GM12878 (cell line): ENCODE data around the gene RANBP9. TPM values are rescaled to one million over a fixed set of nuclear protein-coding genes. Genes with fewer than 3 reads are reported as not detected.

ENCODE experiments used
- ATAC-seq: fragments of 200-7000 bp; cut with Tn5 transposase; 3 replicates; pipeline ENCODE4 v1.9.1; 2020; ENCODE audit warnings: mild to moderate bottlenecking, moderate library complexity
- BruUV-seq: library from RNA; stranded (reverse); fragments of 400-500 nt; replicated peaks from 2 replicates; lab custom pipeline; 2021; lab: Mats Ljungman, UMichigan
- CTCF ChIA-PET: fragments of 300-600 bp; sonication (Branson Sonifier 250); formaldehyde crosslinking; extraction: SDS; loops from one replicate; lab custom pipeline; 2021; ENCODE audit warnings: inconsistent platforms; lab: Yijun Ruan, JAX
- POLR2A ChIA-PET: fragments of 350-600 bp; formaldehyde crosslinking; extraction: SDS; loops from one replicate; lab custom pipeline; 2021; ENCODE audit warnings: inconsistent platforms; lab: Charles Lee
- RAD21 ChIA-PET: fragments of 300-600 bp; sonication (Branson Sonifier 250); formaldehyde crosslinking; loops from one replicate; lab custom pipeline; 2023; ENCODE audit warnings: antibody characterized with exemption; ENCODE audit not compliant: unreplicated experiment; lab: Charles Lee
- SMC1A ChIA-PET: fragments of 300-600 bp; sonication (Branson Sonifier 250); formaldehyde crosslinking; loops from one replicate; lab custom pipeline; 2023; ENCODE audit not compliant: unreplicated experiment, uncharacterized antibody; lab: Charles Lee
- DNase-seq: peaks from one replicate; pipeline ENCODE4 v3.0.0-alpha.2; 2011; ENCODE audit warnings: low read depth, low spot score
- FAIRE-seq: peaks from 3 replicates; lab custom pipeline; 2011; peaks lifted over from hg19 to GRCh38; lab: Jason Lieb, UNC
- H2AFZ ChIP-seq: 2 replicates; pipeline ENCODE4 v1.6.0; 2011; ENCODE audit warnings: low read depth, low read length, control low read depth; ENCODE audit not compliant: control insufficient read depth
- H3K27ac ChIP-seq: 2 replicates; pipeline ENCODE4 v1.5.1; 2011; ENCODE audit warnings: control low read depth; ENCODE audit not compliant: control insufficient read depth, insufficient read depth
- H3K27me3 ChIP-seq, 2 experiments: replicated peaks in 1 of 2; 2 replicates each; pipeline versions ENCODE4 v1.6.0 to v1.6.1; 2011; ENCODE audit warnings: low read length in 1 of 2; ENCODE audit not compliant: control insufficient read depth in 2 of 2, insufficient read depth in 2 of 2
- H3K36me3 ChIP-seq, 2 experiments: 2 replicates each; pipeline ENCODE4 v1.5.1; 2011; ENCODE audit warnings: low read length in 1 of 2; ENCODE audit not compliant: control insufficient read depth in 2 of 2, insufficient read depth in 2 of 2
- H3K4me1 ChIP-seq: 2 replicates; pipeline ENCODE4 v1.6.1; 2011; ENCODE audit warnings: mild to moderate bottlenecking, low read length, moderate library complexity, mixed read lengths; ENCODE audit not compliant: control insufficient read depth, insufficient read depth
- H3K4me2 ChIP-seq: 2 replicates; pipeline ENCODE4 v1.6.0; 2011; ENCODE audit warnings: control low read depth; ENCODE audit not compliant: control insufficient read depth, insufficient read depth
- H3K4me3 ChIP-seq: fragments of 200-600 bp; sonication (generic); 2 replicates; pipeline ENCODE4 v1.5.1; 2016
- H3K79me2 ChIP-seq: 2 replicates; pipeline ENCODE4 v1.6.0; 2011; ENCODE audit warnings: low read length; ENCODE audit not compliant: control insufficient read depth, insufficient read depth
- H3K9ac ChIP-seq: 2 replicates; pipeline ENCODE4 v1.8.0; 2011; ENCODE audit warnings: low read length, control low read depth, mixed read lengths; ENCODE audit not compliant: control insufficient read depth, insufficient read depth
- H3K9me3 ChIP-seq: replicated peaks from 3 replicates; pipeline ENCODE4 v1.5.1; 2011; ENCODE audit warnings: mild to moderate bottlenecking, low read length; ENCODE audit not compliant: control insufficient read depth, insufficient read depth
- H4K20me1 ChIP-seq: 2 replicates; pipeline ENCODE4 v1.6.0; 2011; ENCODE audit not compliant: control insufficient read depth, insufficient read depth
- EZH2 ChIP-seq: IDR thresholded peaks from 2 replicates; pipeline ENCODE4 v1.6.1; 2012; ENCODE audit warnings: low read depth, mild to moderate bottlenecking, control low read depth, inconsistent platforms, low read length, borderline replicate concordance; ENCODE audit not compliant: control insufficient read depth
- POU2F2 ChIP-seq: IDR thresholded peaks from 3 replicates; pipeline ENCODE4 v1.6.1; 2011; ENCODE audit warnings: low read depth, mild to moderate bottlenecking, low read length, borderline replicate concordance
- SMC3 ChIP-seq: IDR thresholded peaks from 2 replicates; pipeline ENCODE4 v1.6.1; 2011; ENCODE audit warnings: low read length, improper control_type of control experiment, borderline replicate concordance
- ZBTB4 ChIP-seq: fragments of 450-650 bp; formaldehyde crosslinking; IDR thresholded peaks from 2 replicates; pipeline ENCODE4 v1.4.0; 2022; ENCODE audit warnings: mild to moderate bottlenecking, moderate library complexity
- ZNF274 ChIP-seq: IDR thresholded peaks from one replicate; pipeline ENCODE4 v1.8.0; 2011; ENCODE audit not compliant: insufficient read length, insufficient read depth
- ZSCAN29 ChIP-seq: fragments of 450-650 bp; IDR thresholded peaks from 2 replicates; pipeline ENCODE4 v1.6.1; 2017; ENCODE audit warnings: mild to moderate bottlenecking, moderate library complexity
- whole genome bisulfite sequencing: methylation state at CpG from one replicate; pipeline ENCODE4 v1.1.6; 2016; ENCODE audit warnings: low lambda C conversion rate; ENCODE audit not compliant: insufficient replicate concordance, insufficient coverage; ENCODE audit errors: missing lambda C conversion rate; 5-methylcytosine and 5-hydroxymethylcytosine counted together
- in situ Hi-C: fragments of 300-500 bp; cut with MboI; formaldehyde crosslinking; loops from 9 replicates; pipeline ENCODE4 v1.14.3; 2018; ENCODE audit warnings: mixed read lengths
- intact Hi-C: fragments of 100-400 bp; cut with micrococcal nuclease; formaldehyde crosslinking; loops from one replicate; pipeline ENCODE4 v1.14.2; 2022; ENCODE audit not compliant: unreplicated experiment
- polyA plus RNA-seq, 11 experiments: library from polyadenylated mRNA; depleted of rRNA in 4 of 11; unstranded in 6 of 11; stranded (reverse) in 5 of 11; fragments of >200 nt; fragmentation: Nextera tagmentation in 4 of 11; fragmentation: Illumina TruSeq in 1 of 11; extraction: Ambion mirVana in 4 of 11; extraction: Trizol in 1 of 11; gene quantifications; 1 replicate in 1 of 11; 2 replicates in 10 of 11; pipeline versions ENCODE4 v1.2.1 to v1.2.3, GENCODE V29; 2011 to 2016; ENCODE audit warnings: inconsistent platforms in 2 of 11, missing spikeins in 2 of 11, low read depth in 1 of 11
- total RNA-seq, 4 experiments: library from RNA; depleted of rRNA in 3 of 4; stranded (reverse); fragments of >200 nt in 3 of 4; fragmentation: Illumina TruSeq in 1 of 4; extraction: Trizol in 1 of 4; gene quantifications; 2 replicates each; pipeline versions ENCODE4 v1.2.1 to v1.2.3, GENCODE V29; 2013 to 2021
- TF ChIP-seq, protein P1 (sequence below): IDR thresholded peaks from 2 replicates; pipeline ENCODE4 v1.6.1; 2011; ENCODE audit warnings: low read depth, mild to moderate bottlenecking, low read length, moderate library complexity, borderline replicate concordance; ENCODE audit errors: extremely low read depth

Gene RANBP9
- total and polyA plus RNA-seq, 10 of the 15 experiments (the other 5 are each of a cell fraction or from before 2014, with no cell fraction given): 3.7 to 43.1 (median 16.2) TPM

- 96% methylated on average over 1 of the region's 1 CpG for WGBS
- Histone ChIP-seq H2AFZ (no peak overlapping the region), H3K36me3 (peaks cover 0 to 6% of the 10 kb centered on the region in 2 experiments; a peak in 2 of 4 replicates), H3K79me2 (no peaks in the 10 kb centered on the region), H3K4me2 (no peak overlapping the region), H3K27me3 (no peaks in the 10 kb centered on the region), H3K4me1 (no peaks in the 10 kb centered on the region), H3K4me3 (no peak overlapping the region), H3K27ac (no peak overlapping the region), H3K9me3 (no peaks in the 10 kb centered on the region), H4K20me1 (no peaks in the 10 kb centered on the region), H3K9ac (no peak overlapping the region)
- no TSS peak for BruUV-seq
- POLR2A ChIA-PET: no interaction called here
- SMC1A ChIA-PET: no interaction called here
- DNase-seq: no peak
- in situ Hi-C loops (no loop called here), intact Hi-C loops (no loop called here)
- ATAC-seq: no peak
- no peak for TF ChIP-seq ZNF274
- no peak for TF ChIP-seq ZBTB4 (CRISPR knock-in tag)
- no peak for TF ChIP-seq ZSCAN29
- no peak for TF ChIP-seq POU2F2
- no peak for TF ChIP-seq SMC3
- no peak for TF ChIP-seq EZH2
- TF ChIP-seq, protein P1, sequence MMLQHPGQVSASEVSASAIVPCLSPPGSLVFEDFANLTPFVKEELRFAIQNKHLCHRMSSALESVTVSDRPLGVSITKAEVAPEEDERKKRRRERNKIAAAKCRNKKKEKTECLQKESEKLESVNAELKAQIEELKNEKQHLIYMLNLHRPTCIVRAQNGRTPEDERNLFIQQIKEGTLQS: no peak
- FAIRE-seq: no peak
- RAD21 ChIA-PET: no interaction called here
- CTCF ChIA-PET: interaction anchor here (1.1 kb wide), 1 partner anchor 13 kb away, joined by 3 read pairs; no protein-coding TSS in a partner anchor
These were observed 73.6 kb downstream of the RANBP9 start for GRCh38 chr6:13638014-13638413.
